Ishikawa (cell line): ENCODE results near the gene MFSD2A.

Experiments
- CEBPB ChIP-seq: IDR thresholded peaks from 2 replicates; pipeline ENCODE4 v1.6.1; 2012
- EGR1 ChIP-seq: IDR thresholded peaks from 2 replicates; pipeline ENCODE4 v1.6.1; 2012
- EP300 ChIP-seq: IDR thresholded peaks from 2 replicates; pipeline ENCODE4 v1.6.1; 2012; ENCODE audit warnings: borderline replicate concordance
- FOXM1 ChIP-seq: IDR thresholded peaks from 2 replicates; pipeline ENCODE4 v1.6.1; 2012; ENCODE audit warnings: low read depth, borderline replicate concordance
- MAX ChIP-seq: IDR thresholded peaks from 2 replicates; pipeline ENCODE4 v1.6.1; 2012
- NFIC ChIP-seq: IDR thresholded peaks from 2 replicates; pipeline ENCODE4 v1.6.1; 2012
- RAD21 ChIP-seq: IDR thresholded peaks from 2 replicates; pipeline ENCODE4 v1.6.1; 2012; ENCODE audit warnings: low read depth
- REST ChIP-seq: IDR thresholded peaks from 2 replicates; pipeline ENCODE4 v1.6.1; 2012; ENCODE audit warnings: low read depth, mild to moderate bottlenecking
- TAF1 ChIP-seq: IDR thresholded peaks from 2 replicates; pipeline ENCODE4 v1.6.1; 2012; ENCODE audit warnings: low read depth, mild to moderate bottlenecking
- TEAD4 ChIP-seq: IDR thresholded peaks from 2 replicates; pipeline ENCODE4 v1.6.1; 2012
- USF1 ChIP-seq: IDR thresholded peaks from 2 replicates; pipeline ENCODE4 v1.6.1; 2012
- YY1 ChIP-seq: IDR thresholded peaks from 2 replicates; pipeline ENCODE4 v1.6.1; 2012; ENCODE audit warnings: low read depth

- TF ChIP-seq TAF1 (no peak), MAX (no peak), RAD21 (no peak), NFIC (no peak), CEBPB (no peak), TEAD4 (no peak), REST (no peak), EP300 (no peak), YY1 (no peak), USF1 (no peak), EGR1 (no peak), FOXM1 (no peak)
These were observed 16.2 kb downstream of the MFSD2A start for GRCh38 chr1:39971138-39971537.
